HG03064 (cell line): ENCODE measurements around the gene BTBD19.
"Not testable (repeated sequence)": the region's sequence is repeated elsewhere in the genome, so short reads cannot be mapped to it uniquely, and the experiment has no call there.

Experiments used
- ATAC-seq: cut with Tn5 transposase; IDR thresholded peaks from one replicate; pipeline ENCODE4 v1.9.1; 2021; ENCODE audit warnings: low read depth; ENCODE audit not compliant: unreplicated experiment

Gene BTBD19

GRCh38 chr1:44808063-44808937 lies at the start of gene BTBD19:
BTBD19 (plus strand) TSS chr1:44808523; CDS start chr1:44808821, 298 bp downstream.
- ATAC-seq: no peak

- no peak for ATAC-seq
Measured at GRCh38 chr1:44759077-44759476, 49.2 kb upstream of the BTBD19 start.

GRCh38 chr1:44760876-44761275 lies 47.4 kb upstream of the BTBD19 start:
- no peak for ATAC-seq

GRCh38 chr1:44766421-44766820 lies 41.9 kb upstream of the BTBD19 start:
- not testable (repeated sequence) for ATAC-seq

- peak; percentile 68 for ATAC-seq
Measured at GRCh38 chr1:44775078-44775929, 33.0 kb upstream of the BTBD19 start, which contains the start of gene RPS8. RPS8 (plus strand) TSS chr1:44775540; CDS start chr1:44775597, 57 bp downstream.

- ATAC-seq: peak; percentile 25
Measured at GRCh38 chr1:44775930-44776729, 32.2 kb upstream of the BTBD19 start.

- ATAC-seq: no peak
Measured at GRCh38 chr1:44776730-44777068, 31.6 kb upstream of the BTBD19 start.

GRCh38 chr1:44777547-44777946 lies 30.8 kb upstream of the BTBD19 start:
- ATAC-seq: no peak

- no peak for ATAC-seq
Measured at GRCh38 chr1:44777969-44778635, 30.2 kb upstream of the BTBD19 start.

- ATAC-seq: no peak
Measured at GRCh38 chr1:44778705-44779576, 29.4 kb upstream of the BTBD19 start.

GRCh38 chr1:44780583-44781121 lies 27.7 kb upstream of the BTBD19 start:
- ATAC-seq: no peak

GRCh38 chr1:44783697-44784093 lies 24.6 kb upstream of the BTBD19 start:
- no peak for ATAC-seq

GRCh38 chr1:44784094-44785028 lies 24.0 kb upstream of the BTBD19 start:
- no peak for ATAC-seq

GRCh38 chr1:44785029-44785380 lies 23.3 kb upstream of the BTBD19 start:
- no peak for ATAC-seq

- no peak for ATAC-seq
Measured at GRCh38 chr1:44785501-44786137, 22.7 kb upstream of the BTBD19 start.

GRCh38 chr1:44786138-44786840 lies 22.0 kb upstream of the BTBD19 start:
- ATAC-seq: no peak
